Endothelial cell of hepatic sinusoid (primary cell): ENCODE results near the gene GABRB2.

ENCODE experiments used
- in situ Hi-C: cut with HindIII; loops from 2 replicates; pipeline ENCODE4 v1.10.0; 2017; ENCODE audit warnings: low sequenced_read_pairs

The GABRB2 gene

GRCh38 chr5:161481922-161482321 is 64.6 kb downstream of the GABRB2 start:
- in situ Hi-C loops: no loop called here

- in situ Hi-C loops: no loop called here
Observed at GRCh38 chr5:161471211-161471950, 75.1 kb downstream of the GABRB2 start.

DNA sequence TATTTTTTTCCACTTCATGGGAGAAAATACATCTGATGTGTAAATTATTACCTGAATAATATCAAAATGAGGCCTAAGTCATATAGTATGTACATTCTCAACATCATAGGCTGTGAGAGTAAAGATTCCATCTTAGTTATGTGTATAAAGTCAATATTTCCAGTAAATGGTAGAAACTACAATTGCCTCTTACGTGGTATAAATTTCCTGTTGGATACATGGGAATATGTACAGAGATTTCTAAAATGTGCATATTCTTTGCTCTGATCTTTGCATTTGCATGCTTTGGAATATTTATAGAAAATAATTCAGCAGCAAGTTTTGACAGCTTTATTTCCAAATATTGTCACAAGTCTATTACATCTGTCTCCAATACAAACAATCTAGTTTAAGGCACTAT is 78.8 kb downstream of the GABRB2 start:
- in situ Hi-C loops: no loop called here

DNA sequence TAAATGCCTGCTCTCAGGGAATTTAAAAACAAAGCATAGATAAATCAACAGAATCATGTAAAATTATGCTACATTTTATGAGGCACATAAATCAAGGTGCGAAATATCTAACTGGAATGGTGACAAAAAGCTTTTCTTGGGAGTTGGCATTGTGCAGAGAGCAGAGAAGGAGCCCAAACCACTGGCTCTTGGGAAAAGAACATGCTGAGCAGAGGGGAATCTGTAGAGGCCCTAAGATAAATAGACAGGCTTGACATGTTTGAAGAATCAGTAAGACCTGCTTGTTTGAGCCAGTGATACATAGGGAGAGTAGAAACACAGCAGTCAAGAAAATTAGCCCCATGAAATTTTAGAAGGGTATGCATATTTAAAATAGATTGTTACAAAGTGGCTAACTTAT is 85.8 kb downstream of the GABRB2 start:
- in situ Hi-C loops: no loop called here

DNA sequence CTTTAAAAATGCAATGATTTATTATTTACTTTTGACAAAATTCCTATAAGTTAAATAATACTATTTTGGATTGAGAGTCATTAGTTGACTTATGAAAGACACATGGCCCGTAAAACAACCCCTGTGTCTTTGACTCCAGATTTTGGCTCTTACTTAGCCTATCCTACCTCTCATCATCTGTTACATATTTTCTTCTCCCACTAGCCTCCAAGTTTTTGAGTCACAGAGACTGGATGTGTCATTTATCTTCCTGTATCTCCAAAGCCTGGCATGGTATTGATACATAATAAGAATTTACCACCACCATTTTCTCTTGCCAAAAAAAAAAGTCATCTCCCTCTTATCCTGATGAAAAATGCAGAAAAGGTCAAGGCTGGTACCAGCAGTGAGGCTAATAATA is 99.9 kb downstream of the GABRB2 start:
- in situ Hi-C loops: loop anchor here (5.0 kb wide), 1 partner anchor 59 kb away; no protein-coding TSS in a partner anchor

- in situ Hi-C loops: no loop called here
Observed at GRCh38 chr5:161442471-161442870, 104.1 kb downstream of the GABRB2 start.

- in situ Hi-C loops: no loop called here
Observed at GRCh38 chr5:161432798-161433197, 113.7 kb downstream of the GABRB2 start.

GRCh38 chr5:161431963-161432362 is 114.6 kb downstream of the GABRB2 start:
- in situ Hi-C loops: no loop called here

- in situ Hi-C loops: no loop called here
Observed at GRCh38 chr5:161421067-161421466, 125.5 kb downstream of the GABRB2 start.

- in situ Hi-C loops: no loop called here
Observed at GRCh38 chr5:161420521-161420920, 126.0 kb downstream of the GABRB2 start.

DNA sequence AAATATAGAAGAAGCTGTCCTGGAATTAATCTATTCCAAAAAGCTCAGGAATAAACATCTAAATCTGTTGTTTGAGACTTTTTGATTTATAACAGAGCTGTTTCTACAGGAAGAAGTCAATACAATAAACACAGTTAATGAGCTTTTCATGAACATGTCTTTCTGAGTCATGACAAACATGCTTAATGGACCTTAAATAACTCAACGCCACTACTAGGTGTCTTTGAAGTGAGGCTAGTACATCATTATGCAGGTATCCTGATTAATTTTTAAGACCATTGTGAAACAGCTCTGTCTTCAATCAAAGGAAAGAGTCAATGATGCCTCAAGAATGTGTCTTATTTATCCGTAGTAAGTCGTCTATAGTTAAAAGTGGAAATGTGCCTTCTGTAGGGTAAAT is 131.6 kb downstream of the GABRB2 start:
- in situ Hi-C loops: no loop called here

GRCh38 chr5:161414037-161414436 is 132.5 kb downstream of the GABRB2 start:
- in situ Hi-C loops: no loop called here

- in situ Hi-C loops: no loop called here
Observed at GRCh38 chr5:161412792-161413191, 133.7 kb downstream of the GABRB2 start.

GRCh38 chr5:161411156-161411555 is 135.4 kb downstream of the GABRB2 start:
- in situ Hi-C loops: no loop called here

DNA sequence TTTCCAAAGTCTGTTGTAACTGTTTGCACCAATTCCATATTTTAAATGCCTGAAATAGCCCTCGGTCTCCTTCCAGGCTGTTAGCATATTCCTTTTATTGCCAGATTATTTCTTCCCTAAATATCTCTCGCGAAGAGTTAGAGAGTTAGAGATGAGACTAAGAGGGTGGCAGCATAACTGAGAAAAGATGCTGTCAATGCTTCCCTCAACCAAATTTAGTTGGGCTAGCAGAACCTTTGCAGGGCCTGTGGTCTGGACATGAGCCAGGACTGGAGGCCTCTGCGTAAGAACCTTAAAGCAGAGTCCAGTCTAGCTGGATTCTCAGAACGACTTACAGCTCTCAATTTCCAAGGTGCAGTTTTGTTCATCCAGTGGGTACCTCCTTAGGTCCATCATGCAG is 135.9 kb downstream of the GABRB2 start:
- in situ Hi-C loops: no loop called here

DNA sequence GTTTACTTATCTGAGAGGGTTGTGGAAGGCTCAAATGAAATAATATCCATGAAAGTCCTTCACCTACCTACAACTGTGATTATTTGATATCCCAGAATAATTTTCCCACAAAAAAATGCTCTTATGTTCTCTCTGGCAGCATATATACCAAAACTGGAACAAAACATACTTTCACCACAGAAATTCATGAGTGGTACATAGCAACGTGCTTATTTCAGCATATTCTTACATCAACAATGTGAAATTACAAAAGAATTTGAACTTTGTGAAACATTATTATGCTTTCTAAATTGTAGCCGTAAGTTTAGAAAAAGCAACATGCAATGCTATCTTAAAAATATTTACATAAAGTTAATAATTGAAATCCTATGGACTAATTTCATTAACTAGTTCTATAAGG is 137.1 kb downstream of the GABRB2 start:
- in situ Hi-C loops: no loop called here

DNA sequence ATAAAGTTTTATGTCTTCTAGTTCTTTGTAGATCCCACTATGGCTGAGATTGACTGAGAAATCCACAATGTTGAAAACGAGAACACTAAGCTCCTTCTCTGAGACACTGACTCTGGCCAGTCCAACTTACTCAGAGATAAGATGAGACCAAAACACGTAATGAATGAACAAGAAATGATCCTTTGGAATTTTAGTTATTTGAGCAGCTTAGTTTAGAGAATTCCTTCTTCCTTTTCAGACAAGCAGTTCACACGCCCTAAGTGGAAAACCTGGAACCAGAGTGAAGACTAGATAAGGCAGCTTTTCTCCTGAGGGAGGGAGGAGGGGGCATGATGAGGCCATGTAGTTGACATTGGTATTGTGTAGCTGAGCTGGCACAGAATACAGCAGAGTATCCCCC is 139.6 kb downstream of the GABRB2 start:
- in situ Hi-C loops: no loop called here

DNA sequence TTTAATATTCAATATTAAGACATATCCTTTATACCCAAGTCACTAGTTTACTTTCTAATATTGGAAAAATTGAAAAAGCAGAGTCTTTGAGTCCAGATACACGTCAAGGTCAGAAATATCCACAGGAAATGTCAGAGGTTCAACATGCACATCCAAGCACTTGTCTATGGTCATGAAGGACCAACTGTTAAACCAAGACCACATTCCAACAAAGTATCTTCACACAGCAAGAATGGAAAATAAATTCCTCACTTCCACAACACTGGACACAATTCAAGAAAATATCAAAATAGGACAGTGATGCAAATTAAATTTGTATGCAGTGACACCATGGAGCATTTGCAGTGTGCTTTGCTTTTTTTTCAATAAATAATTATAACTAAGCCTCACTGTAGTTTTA is 142.5 kb downstream of the GABRB2 start:
- in situ Hi-C loops: no loop called here

- in situ Hi-C loops: no loop called here
Observed at GRCh38 chr5:161403121-161403520, 143.4 kb downstream of the GABRB2 start.

DNA sequence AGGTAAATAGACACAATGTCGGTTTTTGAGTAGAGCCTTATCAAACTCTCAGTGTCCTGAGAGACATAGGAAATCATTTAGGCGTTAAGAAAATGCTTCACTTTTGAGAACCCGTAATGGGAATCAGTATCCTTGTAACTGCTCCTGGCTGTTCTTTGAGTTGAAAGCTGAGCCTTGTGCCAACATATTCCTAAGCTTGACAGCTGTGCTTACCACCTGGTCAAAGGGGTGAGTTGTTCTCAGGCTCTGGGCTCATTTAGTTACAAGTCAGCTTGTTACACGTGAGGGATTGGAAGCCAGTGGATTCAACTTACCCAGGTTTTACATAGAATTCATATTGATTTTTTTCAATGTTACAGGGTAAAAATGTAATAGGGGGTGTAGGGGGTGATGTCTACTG is 145.9 kb downstream of the GABRB2 start:
- in situ Hi-C loops: no loop called here

DNA sequence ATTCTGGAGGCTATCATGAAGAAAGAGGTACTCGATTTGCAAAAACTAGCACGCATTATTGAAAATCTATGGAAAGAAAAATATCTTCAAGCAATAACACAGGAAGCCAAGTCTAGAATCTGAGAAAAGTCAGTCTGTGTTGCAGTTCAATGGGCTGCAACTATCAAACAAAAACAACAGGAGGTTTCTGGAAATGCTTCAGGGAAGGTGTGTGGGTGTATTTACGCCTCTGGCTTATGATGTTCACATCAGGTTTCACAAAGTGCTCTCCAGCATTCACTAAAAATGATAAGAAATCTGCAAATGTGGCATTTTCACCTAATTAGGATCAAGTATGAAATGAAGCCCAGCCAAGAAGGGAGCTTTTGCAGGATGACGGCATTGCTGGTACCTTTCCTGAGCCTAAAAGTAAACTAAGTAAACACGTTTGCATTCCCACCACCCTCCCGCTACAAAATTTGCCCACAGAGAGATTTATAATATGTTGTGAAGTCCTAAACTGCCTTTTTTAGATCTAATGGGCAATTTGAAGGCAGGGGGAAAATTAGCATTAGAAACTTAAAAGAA is 146.4 kb downstream of the GABRB2 start:
- in situ Hi-C loops: no loop called here

DNA sequence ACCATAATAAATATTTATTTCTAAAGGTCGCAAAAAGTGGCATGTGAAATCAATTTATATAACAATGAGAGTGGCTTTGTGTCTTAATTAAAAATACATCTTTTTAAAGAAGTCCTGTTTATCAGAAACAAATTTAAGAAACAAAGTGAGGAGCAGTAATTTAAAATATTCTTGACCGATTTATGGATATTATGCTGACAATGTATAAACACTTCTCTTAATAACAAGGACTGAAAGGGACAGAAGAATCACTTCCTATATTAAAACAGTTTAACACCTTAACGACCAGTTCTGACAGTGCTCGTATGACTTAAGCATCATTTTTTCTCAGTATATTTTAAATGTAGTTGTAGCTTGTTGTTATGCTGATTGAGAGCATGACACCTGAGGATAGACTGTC is 149.1 kb downstream of the GABRB2 start:
- in situ Hi-C loops: no loop called here

GRCh38 chr5:161396171-161396570 is 150.4 kb downstream of the GABRB2 start:
- in situ Hi-C loops: no loop called here
